HepG2 (cell line): ENCODE results near the gene GLRA1. TPM values are rescaled to one million over a fixed set of nuclear protein-coding genes. Genes with fewer than 3 reads are reported as not detected.

ENCODE experiments used
- ATAC-seq: fragments of 200-7000 bp; cut with Tn5 transposase; 3 replicates; pipeline ENCODE4 v1.9.1; 2020; ENCODE audit warnings: mild to moderate bottlenecking, moderate library complexity
- BruUV-seq: library from RNA; stranded (reverse); fragments of 400-500 nt; replicated peaks from 2 replicates; lab custom pipeline; 2021; lab: Mats Ljungman, UMichigan
- CTCF ChIA-PET: fragments of 300-600 bp; formaldehyde crosslinking; extraction: SDS; loops from one replicate; lab custom pipeline; 2021; ENCODE audit warnings: low total read pairs, inconsistent platforms, low intra/inter-chr PET ratio; lab: Yijun Ruan, JAX
- POLR2A ChIA-PET: fragments of 350-600 bp; sonication (Branson Sonifier 250); formaldehyde crosslinking; loops from one replicate; lab custom pipeline; 2020; ENCODE audit warnings: antibody characterized with exemption, inconsistent platforms; lab: Yijun Ruan, JAX
- DNase-seq: peaks from one replicate; pipeline ENCODE4 v3.0.0-alpha.2; 2015; ENCODE audit warnings: low spot score
- FAIRE-seq: peaks from 3 replicates; lab custom pipeline; 2011; peaks lifted over from hg19 to GRCh38; lab: Jason Lieb, UNC
- H2AFZ ChIP-seq: one replicate; pipeline ENCODE4 v1.6.1; 2011; ENCODE audit warnings: low read length, inconsistent platforms
- H3K27ac ChIP-seq: fragments of 300-600 bp; 3 replicates; pipeline ENCODE4 v1.8.0; 2011; ENCODE audit warnings: mixed run types, mild to moderate bottlenecking, mixed read lengths, low read length, inconsistent platforms; ENCODE audit not compliant: insufficient read depth; ENCODE audit errors: extremely low read length
- H3K27me3 ChIP-seq, 2 experiments: fragments of 200-600 bp in 1 of 2; 2 replicates in 1 of 2; 3 replicates in 1 of 2; pipeline versions ENCODE4 v1.6.0 to v1.8.0; 2011; ENCODE audit warnings: low read length in 2 of 2, mild to moderate bottlenecking in 2 of 2, moderate library complexity in 2 of 2, inconsistent platforms in 1 of 2; ENCODE audit not compliant: insufficient read depth in 2 of 2, control insufficient read depth in 1 of 2
- H3K36me3 ChIP-seq, 2 experiments: fragments of 200-600 bp in 1 of 2; replicated peaks in 1 of 2; 2 replicates in 1 of 2; 3 replicates in 1 of 2; pipeline versions ENCODE4 v1.5.1 to v1.8.0; 2011; ENCODE audit warnings: low read length in 2 of 2, inconsistent platforms in 1 of 2; ENCODE audit not compliant: insufficient read depth in 2 of 2, control insufficient read depth in 1 of 2
- H3K4me1 ChIP-seq: 2 replicates; pipeline ENCODE4 v1.5.1; 2012; ENCODE audit warnings: low read length, inconsistent platforms; ENCODE audit not compliant: insufficient read depth
- H3K4me2 ChIP-seq: 2 replicates; pipeline ENCODE4 v1.6.0; 2011; ENCODE audit warnings: low read depth, low read length, inconsistent platforms
- H3K4me3 ChIP-seq, 3 experiments: fragments of 200-600 bp in 1 of 3; sonication (generic), shearing (Covaris generic) in 1 of 3; replicated peaks in 1 of 3; 2 replicates each; pipeline ENCODE4 v1.5.1; 2011 to 2016; ENCODE audit warnings: low read length in 3 of 3, inconsistent platforms in 2 of 3, low read depth in 2 of 3, mild to moderate bottlenecking in 2 of 3, control low read depth in 1 of 3, mixed read lengths in 1 of 3; ENCODE audit not compliant: insufficient read depth in 1 of 3
- H3K79me2 ChIP-seq: one replicate; pipeline ENCODE4 v1.6.1; 2011; ENCODE audit warnings: low read length, inconsistent platforms; ENCODE audit not compliant: insufficient read depth
- H3K9ac ChIP-seq: 2 replicates; pipeline ENCODE4 v1.6.0; 2011; ENCODE audit warnings: mild to moderate bottlenecking, low read depth, low read length, inconsistent platforms; ENCODE audit not compliant: insufficient read depth
- H3K9me3 ChIP-seq: 2 replicates; pipeline ENCODE4 v1.5.1; 2012; ENCODE audit warnings: mild to moderate bottlenecking, low read length
- H4K20me1 ChIP-seq: 2 replicates; pipeline ENCODE4 v1.6.0; 2011; ENCODE audit warnings: inconsistent platforms, mild to moderate bottlenecking, low read length, moderate library complexity; ENCODE audit not compliant: insufficient read depth
- ATF7 ChIP-seq, 2 experiments: fragments of 450-650 bp in 1 of 2; sonication (generic) in 1 of 2; formaldehyde crosslinking in 1 of 2; IDR thresholded peaks; 2 replicates each; pipeline versions ENCODE4 v1.4.0 to v1.6.1; 2016 to 2020; ENCODE audit warnings: antibody characterized with exemption in 1 of 2, mild to moderate bottlenecking in 1 of 2, missing genetic modification reagents in 1 of 2
- CREB1 ChIP-seq, 2 experiments: fragments of 450-650 bp in 1 of 2; IDR thresholded peaks; 2 replicates each; pipeline ENCODE4 v1.6.1; 2016 to 2017; ENCODE audit warnings: control low read depth in 1 of 2, mild to moderate bottlenecking in 1 of 2, missing compliant biosample characterization in 1 of 2, missing genetic modification characterization in 1 of 2
- NR2C2 ChIP-seq: sonication (generic); formaldehyde crosslinking; IDR thresholded peaks from 2 replicates; pipeline ENCODE4 v1.4.0; 2020; ENCODE audit warnings: missing genetic modification reagents, mild to moderate bottlenecking, moderate library complexity, borderline replicate concordance
- RBM22 ChIP-seq: fragments of 200-400 bp; formaldehyde crosslinking; optimal IDR thresholded peaks from 2 replicates; pipeline ENCODE3; 2017; ENCODE audit warnings: mild to moderate bottlenecking, low read length, moderate library complexity
- SRSF9 ChIP-seq: fragments of 200-400 bp; formaldehyde crosslinking; IDR thresholded peaks from 2 replicates; pipeline ENCODE4 v1.6.1; 2018; ENCODE audit warnings: borderline replicate concordance, mild to moderate bottlenecking, low read depth, low read length; ENCODE audit not compliant: insufficient read depth, poor library complexity, severe bottlenecking
- TSC22D2 ChIP-seq: sonication (generic); formaldehyde crosslinking; IDR thresholded peaks from 2 replicates; pipeline ENCODE4 v1.5.1; 2020; ENCODE audit warnings: missing genetic modification reagents, mild to moderate bottlenecking, borderline replicate concordance
- YEATS2 ChIP-seq: sonication (generic); formaldehyde crosslinking; IDR thresholded peaks from 2 replicates; pipeline ENCODE4 v1.4.0; 2020; ENCODE audit warnings: missing genetic modification reagents, borderline replicate concordance
- WGBS: methylation state at CpG from one replicate; pipeline ENCODE4 v1.1.6; 2017; ENCODE audit warnings: low lambda C conversion rate; 5-methylcytosine and 5-hydroxymethylcytosine counted together
- in situ Hi-C: cut with HindIII; loops from 2 replicates; pipeline ENCODE4 v1.10.0; 2017; ENCODE audit warnings: low pct_unique_long_range_greater_than_20kb; ENCODE audit not compliant: extremely low pct_ligation_motif_present
- intact Hi-C: fragments of 100-400 bp; cut with micrococcal nuclease; formaldehyde crosslinking; loops from one replicate; pipeline ENCODE4 v1.10.0; 2022; ENCODE audit not compliant: unreplicated experiment
- polyA plus RNA-seq, 8 experiments: library from polyadenylated mRNA; depleted of rRNA in 3 of 8; stranded (reverse) in 7 of 8; unstranded in 1 of 8; fragments of >200 nt; fragmentation: Illumina TruSeq in 4 of 8; extraction: Trizol in 4 of 8; gene quantifications; 2 replicates each; pipeline versions ENCODE4 v1.2.1 to v1.2.3, GENCODE V29; 2011 to 2016; ENCODE audit warnings: low read depth in 4 of 8, missing spikeins in 1 of 8, mixed read lengths in 1 of 8; ENCODE audit not compliant: insufficient read depth in 1 of 8
- total RNA-seq, 5 experiments: library from RNA; depleted of rRNA; stranded (reverse); fragments of >200 nt; fragmentation: Illumina TruSeq; extraction: Trizol; gene quantifications; 2 replicates each; pipeline ENCODE4 v1.2.3, GENCODE V29; 2016; ENCODE audit warnings: low read depth in 1 of 5

GLRA1 gene
- total and polyA plus RNA-seq, 2 of the 13 experiments (the other 11 are each of a cell fraction or from before 2014, with no cell fraction given): not detected

DNA sequence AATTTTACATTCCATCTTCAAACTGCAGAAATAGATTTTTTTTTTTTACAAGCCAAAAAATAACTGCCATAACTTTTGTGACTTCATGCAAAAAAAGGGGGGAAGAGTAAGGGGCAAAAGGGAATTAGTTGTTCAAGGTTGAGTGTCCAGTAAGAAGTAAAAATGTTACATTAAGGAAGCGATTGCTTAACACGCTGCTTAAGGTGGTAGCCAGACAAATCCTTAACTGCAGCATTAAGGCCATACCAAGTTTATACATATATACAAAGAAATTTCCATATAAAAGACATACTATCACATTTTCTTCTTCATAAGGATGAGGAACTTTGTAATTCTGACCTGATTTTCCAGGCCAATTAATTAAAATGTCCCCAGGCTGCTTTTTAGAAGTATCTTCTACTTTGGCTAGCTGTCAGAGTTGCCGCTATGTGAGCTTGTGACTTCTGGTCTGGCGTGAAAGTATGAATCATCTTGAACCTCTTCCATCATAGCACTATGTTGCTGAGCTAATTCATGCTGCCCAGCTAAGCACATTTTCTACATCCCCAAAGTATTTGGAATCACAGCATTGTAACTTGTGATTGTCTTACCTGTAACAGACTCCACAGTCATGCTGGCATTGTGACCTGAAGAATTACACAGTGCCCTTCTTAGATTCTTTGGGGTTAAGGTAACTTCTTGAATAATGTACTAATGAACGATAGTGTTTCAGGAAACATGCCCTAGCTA is 112.9 kb downstream of the GLRA1 start:
- intact Hi-C loops (no loop called here), in situ Hi-C loops (no loop called here)
- no peak overlapping the region for H3K4me3 ChIP-seq
- BruUV-seq: no TSS peak
- no peak overlapping the region for H3K27ac ChIP-seq
- no peaks in the 10 kb centered on the region; the same call in 1 of the 2 replicates for H4K20me1 ChIP-seq
- ATAC-seq: no peak
- H3K4me1 ChIP-seq: 0 out of 2 replicates have a peak, but pooled peaks cover 10% of the 10 kb centered on the region
- no peak for FAIRE-seq
- no peaks in the 10 kb centered on the region for H3K27me3 ChIP-seq
- no peak overlapping the region for H2AFZ ChIP-seq
- TF ChIP-seq RBM22 (peak; percentile 37), SRSF9 (no peak)
- no peak overlapping the region for H3K9ac ChIP-seq
- peaks cover 9 to 51% of the 10 kb centered on the region in 2 experiments for H3K36me3 ChIP-seq
- POLR2A ChIA-PET: interaction anchor here (1.3 kb wide), 1 partner anchor 41 kb away, joined by 4 read pairs; no protein-coding TSS in a partner anchor
- CTCF ChIA-PET: no interaction called here
- no peaks in the 10 kb centered on the region for H3K9me3 ChIP-seq
- 99% methylated on average over 5 of the region's 5 CpGs for WGBS
- no peaks in the 10 kb centered on the region for H3K79me2 ChIP-seq
- no peak for DNase-seq
- no peak overlapping the region for H3K4me2 ChIP-seq

DNA sequence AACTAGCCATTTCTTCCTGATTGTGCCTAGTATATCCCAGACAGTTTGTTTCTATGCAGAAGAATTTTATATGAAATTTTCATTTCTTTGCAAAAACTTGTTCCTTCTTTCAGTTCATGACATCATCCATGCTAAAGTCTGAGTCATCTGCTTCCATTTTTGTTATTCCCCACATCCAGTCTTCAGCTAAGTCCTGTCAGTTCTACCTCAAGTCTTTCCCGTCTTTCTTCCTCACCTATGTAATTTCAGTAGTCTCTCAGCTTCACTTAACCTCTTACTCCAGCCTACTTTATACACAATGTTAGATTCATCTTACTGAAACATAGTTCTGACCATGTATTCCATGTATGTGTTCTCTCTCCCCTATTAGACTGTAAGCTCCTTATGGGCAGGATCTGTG is 113.8 kb downstream of the GLRA1 start:
- Histone ChIP-seq H3K4me1 (0 out of 2 replicates have a peak, but pooled peaks cover 4% of the 10 kb centered on the region), H3K4me3 (no peak overlapping the region), H2AFZ (no peak overlapping the region), H3K27me3 (no peaks in the 10 kb centered on the region; a peak in 1 of 5 replicates), H3K9me3 (no peaks in the 10 kb centered on the region), H4K20me1 (peaks cover 2% of the 10 kb centered on the region; the same call in 1 of the 2 replicates), H3K4me2 (no peak overlapping the region), H3K27ac (no peak overlapping the region)
- BruUV-seq: no TSS peak
- ChIA-PET CTCF (no interaction called here), POLR2A (interaction anchor here (1.3 kb wide), 1 partner anchor 40 kb away, joined by 4 read pairs; no protein-coding TSS in a partner anchor)
- DNase-seq (no peak), FAIRE-seq (no peak), ATAC-seq (no peak)
- intact Hi-C loops: no loop called here
- in situ Hi-C loops: no loop called here
- WGBS: 95% methylated on average over 1 of the region's 1 CpG
- no peak for TF ChIP-seq TSC22D2 (CRISPR knock-in tag)
- TF ChIP-seq NR2C2 (CRISPR knock-in tag): no peak
- peak; percentile 24; the same call in 1 of the 2 replicates for TF ChIP-seq CREB1 (IDR thresholded peaks at IDR 0.05)
- TF ChIP-seq CREB1 (CRISPR knock-in tag; IDR thresholded peaks at IDR 0.05): no peak
- TF ChIP-seq YEATS2 (CRISPR knock-in tag): no peak
- peak; percentile 81 for TF ChIP-seq ATF7 (IDR thresholded peaks at IDR 0.05)
- no peak for TF ChIP-seq ATF7 (CRISPR knock-in tag; IDR thresholded peaks at IDR 0.05)
- peak; percentile 73 for TF ChIP-seq RBM22
- TF ChIP-seq, all 625 proteins: peak for 3
- Histone ChIP-seq H3K36me3 (peaks cover 7 to 57% of the 10 kb centered on the region in 2 experiments), H3K79me2 (peaks cover 5% of the 10 kb centered on the region), H3K9ac (no peak overlapping the region)
